ENCODE measurements around the gene C1QTNF4. TPM values are rescaled to one million over a fixed set of nuclear protein-coding genes. Genes with fewer than 3 reads are reported as not detected.
A peak's percentile ranks its signal among the peaks of the same experiment; 100 is the strongest.

Gene C1QTNF4
- total RNA-seq, 4 donors from 2014 or later: 0.62 to 0.71 (median 0.71) TPM; not detected in 1

DNA sequence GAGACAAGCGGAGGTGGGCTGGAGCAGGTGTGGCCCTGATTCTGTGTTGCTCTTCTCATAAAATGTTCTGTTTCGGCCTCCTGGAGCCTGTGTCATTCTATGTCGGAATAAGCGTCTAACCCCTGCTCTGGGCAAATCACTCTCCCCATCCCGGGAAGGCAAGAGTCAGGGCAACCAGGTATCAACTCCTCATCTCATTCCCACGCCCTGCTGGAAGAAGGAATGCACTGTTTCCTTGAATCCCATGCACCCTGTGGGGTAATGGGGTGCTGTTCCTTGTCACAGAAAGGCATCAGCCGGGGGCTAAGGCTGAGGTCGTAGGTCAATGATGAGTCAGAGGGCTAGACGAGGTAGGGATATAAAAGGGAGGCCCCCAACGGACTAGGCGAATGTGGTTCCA lies 5.1 kb downstream of the C1QTNF4 start:
- Histone ChIP-seq H3K27ac (no peak overlapping the region), H3K9me3 (no peaks in the 10 kb centered on the region), H3K4me1 (peaks cover 4 to 9% of the 10 kb centered on the region in 2 donors), H3K27me3 (peaks cover 28 to 46% (median 39%) of the 10 kb centered on the region in 3 donors), H3K36me3 (peaks cover 0 to 11% of the 10 kb centered on the region in 2 donors), H3K4me3 (peak overlapping the region in 2 of 4 donors; percentile 35 to 41)
- ATAC-seq: no peak
- TF ChIP-seq, protein P1, sequence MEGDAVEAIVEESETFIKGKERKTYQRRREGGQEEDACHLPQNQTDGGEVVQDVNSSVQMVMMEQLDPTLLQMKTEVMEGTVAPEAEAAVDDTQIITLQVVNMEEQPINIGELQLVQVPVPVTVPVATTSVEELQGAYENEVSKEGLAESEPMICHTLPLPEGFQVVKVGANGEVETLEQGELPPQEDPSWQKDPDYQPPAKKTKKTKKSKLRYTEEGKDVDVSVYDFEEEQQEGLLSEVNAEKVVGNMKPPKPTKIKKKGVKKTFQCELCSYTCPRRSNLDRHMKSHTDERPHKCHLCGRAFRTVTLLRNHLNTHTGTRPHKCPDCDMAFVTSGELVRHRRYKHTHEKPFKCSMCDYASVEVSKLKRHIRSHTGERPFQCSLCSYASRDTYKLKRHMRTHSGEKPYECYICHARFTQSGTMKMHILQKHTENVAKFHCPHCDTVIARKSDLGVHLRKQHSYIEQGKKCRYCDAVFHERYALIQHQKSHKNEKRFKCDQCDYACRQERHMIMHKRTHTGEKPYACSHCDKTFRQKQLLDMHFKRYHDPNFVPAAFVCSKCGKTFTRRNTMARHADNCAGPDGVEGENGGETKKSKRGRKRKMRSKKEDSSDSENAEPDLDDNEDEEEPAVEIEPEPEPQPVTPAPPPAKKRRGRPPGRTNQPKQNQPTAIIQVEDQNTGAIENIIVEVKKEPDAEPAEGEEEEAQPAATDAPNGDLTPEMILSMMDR (IDR thresholded peaks at IDR 0.05 in 4 of 5, conservative IDR thresholded peaks at IDR 0.05 in 1 of 5): no peak
- no peak for TF ChIP-seq POLR2A (IDR thresholded peaks at IDR 0.05)
- in situ Hi-C loops (cut with MboI; ENCODE audit: low sequenced_read_pairs in 4 of 4) (no loop called here), intact Hi-C loops (cut with DNase I; ENCODE audit: low total_unique reads) (no loop called here)
- no peak for DNase-seq

DNA sequence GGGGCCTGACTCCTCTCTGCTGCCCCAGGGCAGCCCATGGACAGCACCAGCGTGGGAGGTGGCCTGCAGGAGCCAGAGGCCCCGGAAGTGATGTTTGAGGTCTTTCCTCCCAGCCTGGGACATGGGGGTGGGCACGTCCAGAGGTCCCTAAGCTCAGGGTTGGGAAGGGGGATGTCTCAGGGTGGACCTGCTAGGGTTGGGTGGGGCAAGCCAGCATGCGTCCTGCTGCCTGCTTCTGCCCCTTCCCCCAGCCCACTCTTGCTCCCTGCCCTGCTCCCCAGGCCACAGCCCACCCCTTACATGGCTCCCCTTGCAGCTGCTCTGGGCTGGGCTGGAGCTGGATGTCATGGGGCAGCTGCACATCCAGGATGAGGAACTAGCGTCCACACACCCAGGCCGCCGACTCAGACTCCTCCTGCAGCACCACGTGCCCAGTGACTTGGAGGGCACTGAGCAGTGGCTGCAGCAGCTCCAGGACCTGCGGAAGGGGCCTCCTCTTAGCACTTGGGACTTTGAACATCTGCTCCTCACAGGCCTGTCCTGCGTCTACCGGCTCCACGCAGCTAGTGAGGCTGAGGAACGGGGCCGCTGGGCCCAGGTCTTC lies 6.4 kb downstream of the C1QTNF4 start:
- H3K27ac ChIP-seq: peak overlapping the region in 1 of 4 donors; percentile 15
- ATAC-seq: peak in 1 of 2 donors; percentile 11
- DNase-seq: peak; percentile 41 to 54
- H3K36me3 ChIP-seq: peaks cover 0 to 24% of the 10 kb centered on the region in 2 donors
- TF ChIP-seq, protein P1 (IDR thresholded peaks at IDR 0.05 in 4 of 5, conservative IDR thresholded peaks at IDR 0.05 in 1 of 5): no peak
- no peak for TF ChIP-seq POLR2A (IDR thresholded peaks at IDR 0.05)
- no peak overlapping the region for H3K4me3 ChIP-seq
- intact Hi-C loops (cut with DNase I; ENCODE audit: low total_unique reads): no loop called here
- in situ Hi-C loops (cut with MboI; ENCODE audit: low sequenced_read_pairs in 4 of 4): no loop called here
- no peaks in the 10 kb centered on the region for H3K4me1 ChIP-seq
- H3K9me3 ChIP-seq: no peaks in the 10 kb centered on the region
- H3K27me3 ChIP-seq: peaks cover 15 to 33% (median 27%) of the 10 kb centered on the region in 3 donors

DNA sequence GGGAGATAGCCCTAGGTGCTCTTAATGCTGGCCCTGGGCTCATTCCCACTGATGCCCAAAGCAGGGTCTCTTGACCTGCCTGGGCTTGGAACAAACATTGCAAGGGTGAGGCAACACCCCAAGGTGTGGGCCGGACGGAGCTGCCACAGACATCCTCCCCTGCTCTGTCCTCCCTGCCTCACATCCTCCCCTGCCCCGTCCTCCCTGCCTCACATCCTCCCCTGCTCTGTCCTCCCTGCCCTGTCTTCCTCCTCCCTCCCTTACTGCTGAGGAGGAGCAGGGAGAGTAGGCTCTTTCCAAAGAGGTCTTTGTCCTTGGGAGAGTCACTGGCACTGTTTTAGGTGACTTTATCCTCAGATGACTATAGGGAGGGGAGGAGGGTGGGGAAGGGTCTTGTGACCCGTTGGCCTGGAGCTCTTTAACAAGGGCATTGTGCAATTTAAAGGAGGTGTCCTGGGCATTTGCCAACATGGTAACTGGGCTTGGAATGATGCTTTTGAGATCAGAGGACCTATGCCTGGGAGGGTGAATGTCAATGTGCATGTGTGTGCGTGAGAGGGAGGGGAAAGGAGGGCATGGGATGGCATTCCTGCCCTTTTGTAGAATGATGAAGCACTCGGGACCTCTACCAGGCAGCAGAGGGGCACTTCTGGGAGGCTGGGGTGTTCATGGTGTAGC lies 7.0 kb downstream of the C1QTNF4 start:
- intact Hi-C loops (cut with DNase I; ENCODE audit: low total_unique reads) (no loop called here), in situ Hi-C loops (cut with MboI; ENCODE audit: low sequenced_read_pairs in 4 of 4) (no loop called here)
- DNase-seq (no peak), ATAC-seq (peak in 1 of 2 donors; percentile 9)
- Histone ChIP-seq H3K4me3 (no peak overlapping the region), H3K27ac (peak overlapping the region in 2 of 4 donors; percentile 15 to 31), H3K36me3 (peaks cover 0 to 31% of the 10 kb centered on the region in 2 donors), H3K9me3 (no peaks in the 10 kb centered on the region), H3K27me3 (peaks cover 9 to 26% (median 22%) of the 10 kb centered on the region in 3 donors), H3K4me1 (no peaks in the 10 kb centered on the region)
- TF ChIP-seq POLR2A (IDR thresholded peaks at IDR 0.05): no peak
- TF ChIP-seq, protein P1 (IDR thresholded peaks at IDR 0.05 in 4 of 5, conservative IDR thresholded peaks at IDR 0.05 in 1 of 5): no peak

DNA sequence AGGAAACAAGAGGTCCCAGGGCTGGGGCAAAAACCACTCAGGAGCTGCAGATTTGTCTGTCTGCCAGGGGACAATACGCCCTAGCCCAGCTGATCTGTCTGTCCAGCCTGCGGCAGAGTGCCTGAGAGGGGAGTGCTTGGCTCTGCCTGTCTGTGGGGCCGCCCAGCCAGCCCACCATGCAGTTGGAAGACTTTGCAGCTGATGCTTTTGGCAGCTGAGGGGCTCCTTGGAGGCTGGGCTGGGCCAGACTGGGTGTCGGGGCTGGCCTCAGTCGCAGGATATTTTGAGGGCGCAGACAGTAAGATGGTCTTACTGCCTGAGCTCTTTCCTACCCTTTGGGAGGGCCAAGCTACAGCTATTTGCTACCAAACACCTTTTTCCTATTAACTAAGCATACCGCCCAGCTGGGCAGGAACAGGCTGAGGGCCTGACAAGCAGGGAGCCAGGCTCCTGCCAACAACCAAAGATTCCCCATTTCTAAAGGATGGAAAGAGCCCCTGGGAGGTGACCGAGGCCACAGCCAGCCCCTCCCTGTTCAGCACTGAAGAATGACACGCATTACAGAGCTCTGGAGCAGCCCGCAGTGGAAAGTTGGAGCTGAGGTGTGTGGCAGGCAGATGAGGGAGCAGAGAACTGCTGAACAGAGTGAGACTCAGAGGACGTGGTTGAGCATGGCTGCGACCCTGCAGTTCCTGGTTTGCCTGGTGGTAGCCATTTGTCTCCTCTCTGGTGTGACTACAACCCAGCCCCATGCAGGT lies 7.9 kb downstream of the C1QTNF4 start, which contains the start of gene FAM180B:
FAM180B (plus strand) TSS at position 581 of the 758 bp plus-strand sequence; CDS start at position 672, 91 bp downstream.
- TF ChIP-seq POLR2A (IDR thresholded peaks at IDR 0.05): no peak
- TF ChIP-seq, protein P1 (IDR thresholded peaks at IDR 0.05 in 4 of 5, conservative IDR thresholded peaks at IDR 0.05 in 1 of 5): no peak
- peaks cover 0 to 40% of the 10 kb centered on the region in 2 donors for H3K36me3 ChIP-seq
- no peaks in the 10 kb centered on the region for H3K4me1 ChIP-seq
- intact Hi-C loops (cut with DNase I; ENCODE audit: low total_unique reads) (no loop called here), in situ Hi-C loops (cut with MboI; ENCODE audit: low sequenced_read_pairs in 4 of 4) (no loop called here)
- peak within 1 kb of the TSS in 2 of 4 donors; percentile 15 to 31 for H3K27ac ChIP-seq
- H3K27me3 ChIP-seq: peaks cover 8 to 18% (median 14%) of the 10 kb centered on the region in 3 donors
- H3K4me3 ChIP-seq: no peak within 1 kb of the TSS
- no peaks in the 10 kb centered on the region for H3K9me3 ChIP-seq
- ATAC-seq (no peak), DNase-seq (no peak)
